PFSK-1 (cell line): Measurements from ENCODE around the gene ANKRD24.

ENCODE experiments used
- FOXP2 ChIP-seq: optimal IDR thresholded peaks from 2 replicates; pipeline ENCODE3; 2011; ENCODE audit warnings: borderline replicate concordance, control low read depth, inconsistent platforms; ENCODE audit not compliant: insufficient read depth; ENCODE audit errors: extremely low read length, extremely low read depth
- POLR2AphosphoS5 ChIP-seq: IDR thresholded peaks from 2 replicates; pipeline ENCODE4 v1.6.1; 2012; ENCODE audit warnings: low read depth, mild to moderate bottlenecking, control low read depth, low read length, moderate library complexity
- REST ChIP-seq, 2 experiments: IDR thresholded peaks; 2 replicates each; pipeline versions ENCODE4 v1.6.1 to v1.8.0; 2011 to 2012; ENCODE audit warnings: low read depth in 2 of 2, low read length in 2 of 2, control low read depth in 1 of 2, inconsistent platforms in 1 of 2, mild to moderate bottlenecking in 1 of 2, moderate library complexity in 1 of 2; ENCODE audit not compliant: insufficient read depth in 1 of 2
- SIN3A ChIP-seq: IDR thresholded peaks from 2 replicates; pipeline ENCODE4 v1.6.1; 2012; ENCODE audit warnings: mild to moderate bottlenecking, low read length, moderate library complexity, borderline replicate concordance; ENCODE audit not compliant: insufficient read depth
- TAF1 ChIP-seq: IDR thresholded peaks from 2 replicates; pipeline ENCODE4 v1.6.1; 2012; ENCODE audit warnings: low read length, control low read depth, borderline replicate concordance; ENCODE audit not compliant: insufficient read depth

ANKRD24 gene

GRCh38 chr19:4139614-4140236 is 42.8 kb upstream of the ANKRD24 start:
- no peak for TF ChIP-seq POLR2AphosphoS5

GRCh38 chr19:4140237-4140711 is 42.2 kb upstream of the ANKRD24 start:
- TF ChIP-seq TAF1, result no peak
- no peak for TF ChIP-seq POLR2AphosphoS5
- TF ChIP-seq SIN3A, result no peak
- TF ChIP-seq FOXP2, result no peak
- no peak for TF ChIP-seq REST (IDR thresholded peaks at IDR 0.05; ENCODE audit: insufficient read depth in 1 of 2, low read depth in 2 of 2, low read length in 2 of 2)

GRCh38 chr19:4144666-4145249 is 37.7 kb upstream of the ANKRD24 start:
- no peak for TF ChIP-seq POLR2AphosphoS5
- TF ChIP-seq SIN3A, result no peak
- no peak for TF ChIP-seq TAF1
- no peak for TF ChIP-seq REST (IDR thresholded peaks at IDR 0.05; ENCODE audit: insufficient read depth in 1 of 2, low read depth in 2 of 2, low read length in 2 of 2)

GRCh38 chr19:4149518-4150288 is 32.8 kb upstream of the ANKRD24 start:
- no peak for TF ChIP-seq REST (IDR thresholded peaks at IDR 0.05; ENCODE audit: insufficient read depth in 1 of 2, low read depth in 2 of 2, low read length in 2 of 2)
- no peak for TF ChIP-seq SIN3A
- no peak for TF ChIP-seq FOXP2
- no peak for TF ChIP-seq POLR2AphosphoS5
- no peak for TF ChIP-seq TAF1

- no peak for TF ChIP-seq REST (IDR thresholded peaks at IDR 0.05; ENCODE audit: insufficient read depth in 1 of 2, low read depth in 2 of 2, low read length in 2 of 2)
Observed at GRCh38 chr19:4151623-4152022, 30.9 kb upstream of the ANKRD24 start.
